HG02938 (cell line): ENCODE results near the gene ELL2.
A peak's percentile ranks its signal among the peaks of the same experiment; 100 is the strongest.
"Not testable (repeated sequence)": the region's sequence is repeated elsewhere in the genome, so short reads cannot be mapped to it uniquely, and the experiment has no call there.

Experiments used
- ATAC-seq: cut with Tn5 transposase; IDR thresholded peaks from one replicate; pipeline ENCODE4 v1.9.1; 2021; ENCODE audit warnings: mild to moderate bottlenecking, moderate library complexity; ENCODE audit not compliant: unreplicated experiment

ELL2 gene

GRCh38 chr5:95910521-95910920, 51.1 kb downstream of the ELL2 start:
- no peak for ATAC-seq

GRCh38 chr5:95909738-95910137, 51.9 kb downstream of the ELL2 start:
- ATAC-seq = no peak

- no peak for ATAC-seq
These were observed 52.9 kb downstream of the ELL2 start for GRCh38 chr5:95908799-95909198.

- no peak for ATAC-seq
These were observed 53.6 kb downstream of the ELL2 start for GRCh38 chr5:95907740-95908706.

GRCh38 chr5:95907067-95907705, 54.5 kb downstream of the ELL2 start:
- no peak for ATAC-seq

- not testable (repeated sequence) for ATAC-seq
These were observed 55.3 kb downstream of the ELL2 start for GRCh38 chr5:95906398-95906797.

GRCh38 chr5:95904827-95905226, 56.8 kb downstream of the ELL2 start:
- ATAC-seq = no peak

GRCh38 chr5:95903838-95904237, 57.8 kb downstream of the ELL2 start:
- no peak for ATAC-seq

- no peak for ATAC-seq
These were observed 59.7 kb downstream of the ELL2 start for GRCh38 chr5:95901676-95902627.

GRCh38 chr5:95900383-95900958, 61.2 kb downstream of the ELL2 start:
- ATAC-seq = no peak

GRCh38 chr5:95899829-95900228, 61.8 kb downstream of the ELL2 start:
- no peak for ATAC-seq

- ATAC-seq = no peak
These were observed 62.6 kb downstream of the ELL2 start for GRCh38 chr5:95899006-95899405.

- no peak for ATAC-seq
These were observed 65.9 kb downstream of the ELL2 start for GRCh38 chr5:95895771-95896170.

GRCh38 chr5:95895251-95895650, 66.4 kb downstream of the ELL2 start:
- ATAC-seq = no peak

GRCh38 chr5:95892784-95893354, 68.8 kb downstream of the ELL2 start:
- peak; percentile 70 for ATAC-seq

- ATAC-seq = no peak
These were observed 70.2 kb downstream of the ELL2 start for GRCh38 chr5:95891499-95891898.

GRCh38 chr5:95889076-95889475, 72.6 kb downstream of the ELL2 start:
- ATAC-seq = no peak

GRCh38 chr5:95887977-95888376, 73.7 kb downstream of the ELL2 start:
- no peak for ATAC-seq

GRCh38 chr5:95886340-95887044, 75.2 kb downstream of the ELL2 start:
- no peak for ATAC-seq

- ATAC-seq = no peak
These were observed 77.1 kb downstream of the ELL2 start for GRCh38 chr5:95884511-95884910.
